Peyer's patch (tissue), 4 donors: ENCODE results near the gene PARD3B.

Experiments used
- CTCF ChIP-seq, 6 experiments: fragments of 450-650 bp in 4 of 6; fragments of 200-600 bp in 2 of 6; sonication (generic) in 1 of 6; IDR thresholded peaks; one replicate each; pipeline ENCODE4 v1.5.1; 2017 to 2019; ENCODE audit warnings: antibody characterized with exemption in 6 of 6, mild to moderate bottlenecking in 3 of 6, moderate library complexity in 1 of 6
- POLR2A ChIP-seq, 2 donors: fragments of 450-650 bp; IDR thresholded peaks; one replicate each; pipeline ENCODE4 v1.5.1; 2017; ENCODE audit warnings: antibody characterized with exemption in 2 of 2, mild to moderate bottlenecking in 2 of 2, moderate library complexity in 2 of 2

- TF ChIP-seq POLR2A (IDR thresholded peaks at IDR 0.05), result no peak
- no peak for TF ChIP-seq CTCF (IDR thresholded peaks at IDR 0.05)
Measured at GRCh38 chr2:205586626-205587025, 1041.4 kb downstream of the PARD3B start.
